Measurements from ENCODE around the gene YPEL2.
"Not testable (repeated sequence)": the region's sequence is repeated elsewhere in the genome, so short reads cannot be mapped to it uniquely, and the experiment has no call there.

YPEL2 gene, protein sequence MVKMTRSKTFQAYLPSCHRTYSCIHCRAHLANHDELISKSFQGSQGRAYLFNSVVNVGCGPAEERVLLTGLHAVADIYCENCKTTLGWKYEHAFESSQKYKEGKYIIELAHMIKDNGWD

DNA sequence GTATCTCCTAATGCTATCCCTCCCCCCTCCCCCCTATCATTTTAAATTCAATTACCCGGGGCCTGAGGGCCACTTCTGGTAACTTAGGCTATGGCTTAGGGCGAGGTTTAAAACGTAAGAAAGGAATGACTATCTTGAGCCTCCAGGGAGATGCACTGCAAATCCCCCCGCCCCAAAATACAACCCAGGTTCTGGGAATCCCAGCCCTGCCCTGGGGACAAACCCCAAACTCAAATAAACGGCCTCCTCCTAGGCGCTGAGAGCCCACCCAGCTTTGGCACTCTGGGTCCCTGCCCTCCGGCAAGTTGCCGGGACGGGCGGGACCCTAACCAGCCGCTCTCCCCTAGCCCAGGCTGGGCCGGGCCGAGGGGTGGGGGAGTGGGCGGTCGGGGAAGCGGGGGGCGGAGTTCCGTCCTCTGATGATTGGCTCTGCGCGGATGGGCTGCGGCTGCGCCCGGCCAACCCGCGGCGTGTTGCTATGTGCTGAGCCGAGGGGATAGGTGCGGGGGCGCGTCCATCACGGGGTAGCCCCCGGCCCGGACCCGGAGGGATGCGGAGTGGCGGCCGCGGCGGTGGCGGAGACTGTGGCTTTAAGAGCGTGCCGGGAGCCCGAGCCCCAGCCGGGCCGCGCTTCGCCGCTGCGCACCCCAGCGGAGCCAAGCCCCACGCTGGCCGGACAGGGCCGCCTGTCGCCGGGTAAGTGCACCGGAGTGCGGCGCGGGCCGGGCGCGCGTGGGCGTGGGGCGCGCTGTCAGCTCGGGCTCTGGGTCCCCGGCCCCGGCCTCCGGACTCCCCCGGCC lies at the start of gene YPEL2:
Gene YPEL2 (plus strand): TSS at position 527 of the 800 bp plus-strand sequence. CDS start 21,755 bp downstream, outside the sequence.
- DNase-seq (ENCODE audit: low read depth in 2 of 2) = peak; percentile 69 to 84

DNA sequence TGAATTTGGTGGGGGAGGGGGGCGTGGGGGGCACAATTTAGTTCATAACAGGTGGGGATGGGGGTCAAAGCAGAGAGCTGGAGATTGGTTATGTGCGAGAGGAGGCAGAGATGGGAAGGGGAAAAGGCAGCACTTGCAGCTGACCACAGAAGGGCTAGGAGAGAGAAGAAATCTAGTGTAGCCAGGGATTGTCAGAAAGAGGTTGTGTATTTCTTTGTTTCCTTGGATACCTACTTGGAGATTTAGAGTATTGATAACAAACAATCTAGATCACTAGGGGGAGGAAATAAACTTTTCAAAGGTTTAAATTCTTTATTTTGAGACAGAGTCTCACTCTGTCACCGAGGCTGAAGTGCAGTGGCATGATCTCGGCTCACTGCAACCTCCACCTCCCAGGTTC lies 47.1 kb upstream of the YPEL2 start:
- DNase-seq (ENCODE audit: low read depth in 2 of 2) = no peak

DNA sequence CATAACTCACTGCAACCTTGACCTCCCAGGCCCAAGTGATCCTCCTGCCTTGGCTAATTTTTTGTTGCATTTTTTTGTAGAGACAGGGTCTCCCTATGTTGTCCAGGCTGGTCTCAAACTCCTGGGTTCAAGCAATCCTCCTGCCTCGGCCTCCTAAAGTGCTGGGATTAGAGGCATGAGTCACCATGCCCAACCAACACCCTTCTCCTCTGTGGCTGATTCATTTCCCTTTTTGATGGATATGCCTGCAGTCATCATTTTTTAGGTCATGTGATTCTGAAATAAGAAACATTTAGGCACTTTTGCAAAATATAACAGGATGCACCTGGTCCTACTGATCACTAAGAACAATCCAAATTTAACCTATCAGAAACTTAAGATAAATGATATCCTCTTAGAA lies 44.0 kb upstream of the YPEL2 start:
- DNase-seq (ENCODE audit: low read depth in 2 of 2) = no peak

DNA sequence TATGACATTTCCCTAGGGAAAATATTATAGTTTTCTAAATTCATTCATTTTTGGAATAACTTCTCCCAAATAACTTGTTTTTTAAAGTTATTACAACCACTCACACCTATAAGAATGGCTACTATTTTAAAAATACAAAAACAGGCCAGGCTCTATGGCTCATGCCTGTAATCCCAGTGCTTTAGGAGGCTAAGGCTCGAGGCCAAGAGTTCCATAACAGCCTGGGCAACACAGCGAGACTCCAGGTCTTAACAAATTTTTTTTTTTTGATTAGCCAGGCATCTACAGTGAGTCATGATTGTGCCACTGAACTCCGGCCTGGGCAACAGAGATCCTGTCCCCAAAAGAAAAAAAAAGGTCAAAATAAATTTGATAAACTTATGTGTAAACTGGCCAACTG lies 43.6 kb upstream of the YPEL2 start:
- DNase-seq (ENCODE audit: low read depth in 2 of 2) = no peak

DNA sequence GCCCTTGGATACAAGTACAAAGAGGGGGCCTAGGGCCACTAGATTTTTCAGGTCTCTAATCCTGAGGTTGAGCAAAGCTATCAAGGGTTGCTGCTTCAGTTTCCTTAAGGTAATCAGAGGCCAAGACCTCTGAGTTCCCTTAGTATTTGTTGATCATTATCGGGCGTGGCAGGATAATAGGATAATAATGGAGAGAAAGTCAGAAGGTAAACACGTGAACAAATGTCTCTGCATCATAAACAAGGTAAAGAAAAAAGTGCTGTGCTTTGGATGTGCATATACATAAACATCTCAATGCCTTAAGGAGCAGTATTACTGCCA lies 41.5 kb upstream of the YPEL2 start:
- no peak for DNase-seq (ENCODE audit: low read depth in 2 of 2)

DNA sequence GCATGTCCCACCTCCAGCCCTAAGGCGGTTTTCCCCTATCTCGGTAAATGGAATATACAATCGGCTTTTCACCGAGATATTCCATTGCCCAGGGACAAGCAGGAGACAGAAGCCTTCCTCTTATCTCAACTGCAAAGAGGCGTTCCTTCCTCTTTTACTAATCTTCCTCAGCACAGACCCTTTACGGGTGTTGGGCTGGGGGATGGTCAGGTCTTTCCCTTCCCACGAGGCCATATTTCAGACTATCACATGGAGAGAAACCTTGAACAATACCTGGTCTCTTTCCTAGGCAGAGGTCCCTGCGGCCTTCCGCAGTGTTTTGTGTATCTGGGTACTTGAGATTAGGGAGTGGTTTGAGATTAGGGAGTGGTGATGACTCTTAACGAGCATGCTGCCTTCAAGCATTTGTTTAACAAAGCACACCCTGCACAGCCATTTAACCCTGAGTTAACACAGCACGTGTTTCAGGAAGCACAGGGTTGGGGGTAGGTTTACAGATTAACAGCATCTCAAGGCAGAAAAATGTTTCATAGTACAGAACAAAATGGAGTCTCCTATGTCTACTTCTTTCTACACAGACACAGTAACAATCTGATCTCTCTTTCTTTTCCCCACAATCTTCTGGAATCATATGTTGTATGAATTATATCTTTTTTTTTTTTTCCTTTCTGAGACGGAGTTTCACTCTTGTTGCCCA lies 41.0 kb upstream of the YPEL2 start:
- not testable (repeated sequence) for DNase-seq (ENCODE audit: low read depth in 2 of 2)

DNA sequence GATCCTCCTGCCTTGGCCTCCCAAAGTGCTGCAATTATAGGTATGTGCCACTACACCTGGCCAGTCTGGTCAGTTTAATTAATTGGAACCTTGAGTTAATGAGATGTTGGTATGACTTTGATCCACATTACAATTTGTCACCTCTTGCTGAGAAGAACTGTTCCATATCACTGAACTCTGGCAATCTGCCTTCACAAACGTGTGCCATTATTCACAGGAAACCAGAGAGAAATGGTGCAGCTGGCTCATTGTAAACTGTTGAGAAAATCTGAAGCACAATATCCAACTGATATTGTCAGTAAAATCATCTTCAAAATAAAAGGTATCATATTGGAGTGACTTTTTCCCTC lies 39.3 kb upstream of the YPEL2 start:
- no peak for DNase-seq (ENCODE audit: low read depth in 2 of 2)

DNA sequence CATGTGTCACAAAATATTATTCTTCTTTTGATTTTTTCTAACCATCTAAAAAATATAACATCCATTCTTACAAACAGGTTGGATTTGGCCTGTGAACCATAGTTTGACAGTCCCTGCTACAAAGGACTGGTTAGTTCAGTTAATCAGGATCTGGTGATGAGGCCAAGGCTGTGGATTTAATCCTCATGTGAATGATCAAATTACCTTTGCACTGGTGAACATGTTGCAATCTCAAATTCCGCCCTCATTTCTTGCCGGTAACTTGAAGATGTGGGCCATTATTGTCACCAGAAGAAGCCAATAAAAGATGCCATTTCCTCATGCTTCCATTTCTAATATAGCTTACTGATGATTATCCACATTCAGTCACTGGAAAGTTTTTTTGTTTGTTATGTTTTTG lies 35.3 kb upstream of the YPEL2 start:
- DNase-seq (ENCODE audit: low read depth in 2 of 2) = no peak

DNA sequence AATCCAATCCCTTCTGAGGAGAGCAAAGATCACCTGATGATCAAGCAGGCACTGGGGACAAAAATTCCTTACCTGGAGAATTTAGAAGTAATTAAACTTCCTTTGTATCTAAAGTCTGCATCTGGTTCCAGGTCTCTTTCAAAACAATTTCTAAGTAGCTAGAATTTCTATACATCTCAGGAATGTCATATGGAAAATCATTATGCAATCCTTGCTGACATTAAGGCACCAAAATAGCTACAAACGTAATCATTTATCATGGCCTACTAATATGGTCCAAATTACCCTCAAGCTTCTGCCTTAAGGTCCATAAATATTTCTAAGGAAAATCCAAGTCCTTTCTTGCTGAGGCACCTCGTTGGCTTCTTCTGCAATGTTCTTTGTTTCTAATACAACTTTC lies 32.9 kb upstream of the YPEL2 start:
- DNase-seq (ENCODE audit: low read depth in 2 of 2) = no peak

DNA sequence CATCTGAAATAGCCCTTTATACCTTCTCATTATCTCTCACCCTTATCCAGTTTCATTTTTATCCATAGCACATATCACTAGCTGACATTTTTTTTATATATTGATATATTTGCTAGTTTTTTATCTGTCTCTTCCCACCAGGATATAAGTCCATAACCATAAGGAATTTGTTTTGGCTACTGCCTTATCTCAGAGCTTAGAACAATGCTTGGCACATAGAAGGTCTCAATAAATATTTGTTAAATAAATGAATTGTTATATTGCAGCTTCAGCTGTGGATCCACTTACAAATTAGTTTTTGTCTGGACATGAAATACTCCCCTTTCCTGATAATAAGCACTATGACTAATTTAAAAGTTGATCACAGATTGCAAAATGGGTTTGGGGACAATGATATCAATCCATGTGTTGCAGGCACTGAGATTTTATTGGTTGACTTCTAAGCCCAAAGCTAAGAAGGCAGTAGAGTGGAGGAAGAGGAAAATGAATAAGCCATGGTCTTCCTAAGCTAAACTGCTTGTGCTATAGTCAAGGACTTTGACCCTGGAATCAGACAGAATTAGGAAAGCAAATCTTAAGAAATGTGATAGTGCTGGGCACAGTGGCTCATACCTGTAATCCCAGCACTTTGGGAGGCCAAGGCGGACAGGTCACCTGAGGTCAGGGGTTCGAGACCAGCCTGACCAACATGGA lies 31.9 kb upstream of the YPEL2 start:
- no peak for DNase-seq (ENCODE audit: low read depth in 2 of 2)

DNA sequence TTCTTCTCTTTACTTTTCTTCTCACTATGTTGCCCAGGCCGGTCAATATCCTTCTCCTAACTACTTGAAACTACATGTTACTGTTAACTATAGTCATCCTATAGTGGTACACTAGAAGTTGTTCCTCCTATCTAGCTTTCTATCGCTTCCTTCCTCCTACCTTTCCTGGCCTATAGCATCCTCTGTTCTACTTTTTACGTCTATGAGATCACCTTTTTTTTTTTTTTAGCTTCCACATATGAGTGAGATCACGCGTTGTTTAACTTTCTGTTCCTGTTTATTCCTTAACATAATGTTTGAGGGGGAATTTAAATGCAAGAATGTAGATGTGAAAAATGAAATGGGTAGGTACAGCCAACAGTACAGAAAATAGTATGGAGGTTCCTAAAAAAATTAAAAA lies 30.5 kb upstream of the YPEL2 start:
- DNase-seq (ENCODE audit: low read depth in 2 of 2) = no peak

DNA sequence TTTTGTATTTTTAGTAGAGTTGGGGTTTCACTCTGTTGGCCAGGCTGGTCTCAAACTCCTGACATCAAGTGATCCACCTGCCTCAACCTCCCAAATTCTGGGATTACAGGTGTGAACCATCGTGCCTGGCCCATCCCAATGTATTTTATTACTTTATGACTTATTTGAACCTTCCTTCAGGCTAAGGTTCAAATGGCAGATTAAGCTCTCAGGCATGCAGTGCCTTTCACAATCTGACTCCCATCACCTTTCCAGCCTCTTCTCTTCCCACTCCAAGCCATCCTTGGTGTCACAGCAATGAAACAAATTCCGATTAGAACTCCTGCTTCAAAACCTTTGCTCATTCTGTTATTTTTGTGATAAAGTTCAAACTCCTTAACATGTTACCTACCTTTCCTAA lies 26.6 kb upstream of the YPEL2 start:
- no peak for DNase-seq (ENCODE audit: low read depth in 2 of 2)

DNA sequence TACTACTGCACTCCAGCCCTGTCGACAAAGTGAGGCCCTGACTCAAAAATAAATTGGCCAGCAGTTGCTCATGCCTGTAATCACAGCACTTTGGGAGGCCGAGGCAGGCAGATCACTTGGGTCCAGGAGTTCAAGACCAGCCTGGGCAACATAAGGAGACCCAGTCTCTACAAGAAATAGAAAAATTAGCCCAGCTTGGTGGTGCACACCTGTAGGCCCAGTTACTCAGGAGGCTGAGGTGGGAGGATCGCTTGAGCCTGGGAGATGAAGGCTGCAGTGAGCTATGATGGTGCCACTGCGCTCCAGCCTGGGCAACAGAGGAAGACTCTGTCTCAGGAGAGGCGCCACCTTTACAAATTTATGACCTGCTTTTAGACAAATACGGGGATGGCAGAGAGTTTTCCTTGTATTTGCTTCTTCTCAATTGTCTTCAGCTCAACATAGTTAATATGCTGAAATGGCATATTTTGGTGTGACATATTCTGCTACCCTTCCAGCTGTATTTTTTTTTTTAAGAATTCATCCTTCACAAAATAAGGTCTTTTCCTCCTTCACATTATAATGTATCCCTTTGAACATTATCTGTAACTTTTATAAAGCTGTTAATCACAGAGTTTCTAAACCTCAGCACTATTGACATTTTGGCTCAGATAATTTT lies 21.1 kb upstream of the YPEL2 start:
- no peak for DNase-seq (ENCODE audit: low read depth in 2 of 2)

DNA sequence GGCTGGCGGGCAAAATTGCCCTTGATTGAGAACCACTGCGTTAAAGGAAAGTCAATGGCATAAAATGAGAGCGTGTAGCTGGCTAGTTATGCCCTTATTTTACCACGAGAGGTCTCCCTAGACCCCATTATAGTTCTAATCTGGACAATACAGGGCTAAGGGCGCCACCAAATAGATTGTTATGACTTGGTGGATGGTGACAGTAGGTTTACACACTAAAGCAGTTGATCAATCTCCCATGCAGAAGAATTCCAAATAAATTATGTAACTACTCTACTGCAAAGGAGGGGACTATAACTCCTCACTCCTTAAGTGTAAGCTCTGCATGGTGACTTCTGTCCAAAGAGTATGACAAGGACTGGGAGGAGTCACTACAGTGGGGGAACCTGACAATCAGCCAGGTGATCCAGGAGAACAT lies 20.4 kb upstream of the YPEL2 start:
- no peak for DNase-seq (ENCODE audit: low read depth in 2 of 2)

DNA sequence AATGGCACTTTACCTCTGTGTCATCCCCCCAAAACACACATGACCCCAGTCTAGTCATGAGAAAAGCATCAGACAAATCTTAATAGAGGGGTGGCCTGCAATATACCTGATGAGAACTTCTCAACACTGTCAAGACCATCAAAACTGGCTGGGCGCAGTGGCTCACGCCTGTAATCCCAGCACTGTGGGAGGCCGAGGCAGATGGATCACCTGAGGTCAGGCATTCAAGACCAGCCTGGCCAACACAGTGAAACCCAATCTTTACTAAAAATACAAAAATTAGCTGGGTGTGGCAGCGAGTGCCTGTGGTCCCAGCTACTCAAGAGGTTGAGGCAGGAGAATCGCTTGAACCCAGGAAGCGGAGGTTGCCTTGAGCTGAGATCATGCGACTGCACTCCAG lies 19.9 kb upstream of the YPEL2 start:
- DNase-seq (ENCODE audit: low read depth in 2 of 2) = not testable (repeated sequence)

DNA sequence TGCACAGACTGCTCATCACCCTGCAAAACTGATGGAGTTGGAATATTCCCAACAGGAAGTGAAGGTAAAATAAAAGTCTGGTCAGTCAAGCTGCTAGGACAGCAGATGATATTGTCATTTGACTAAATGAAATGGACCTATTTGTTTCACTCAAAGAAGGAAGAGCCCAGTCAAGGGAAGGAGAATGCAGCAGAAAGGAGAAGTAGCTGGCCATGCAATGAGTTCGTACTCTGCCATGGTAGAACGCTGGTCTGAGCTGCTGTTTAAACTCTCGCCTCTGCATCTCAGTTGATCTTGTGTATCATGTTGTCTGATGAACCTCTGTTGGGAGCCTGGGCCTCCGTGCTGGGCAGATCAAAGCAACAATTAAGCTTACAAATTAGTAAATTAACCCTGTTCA lies 15.6 kb upstream of the YPEL2 start:
- DNase-seq (ENCODE audit: low read depth in 2 of 2) = no peak

DNA sequence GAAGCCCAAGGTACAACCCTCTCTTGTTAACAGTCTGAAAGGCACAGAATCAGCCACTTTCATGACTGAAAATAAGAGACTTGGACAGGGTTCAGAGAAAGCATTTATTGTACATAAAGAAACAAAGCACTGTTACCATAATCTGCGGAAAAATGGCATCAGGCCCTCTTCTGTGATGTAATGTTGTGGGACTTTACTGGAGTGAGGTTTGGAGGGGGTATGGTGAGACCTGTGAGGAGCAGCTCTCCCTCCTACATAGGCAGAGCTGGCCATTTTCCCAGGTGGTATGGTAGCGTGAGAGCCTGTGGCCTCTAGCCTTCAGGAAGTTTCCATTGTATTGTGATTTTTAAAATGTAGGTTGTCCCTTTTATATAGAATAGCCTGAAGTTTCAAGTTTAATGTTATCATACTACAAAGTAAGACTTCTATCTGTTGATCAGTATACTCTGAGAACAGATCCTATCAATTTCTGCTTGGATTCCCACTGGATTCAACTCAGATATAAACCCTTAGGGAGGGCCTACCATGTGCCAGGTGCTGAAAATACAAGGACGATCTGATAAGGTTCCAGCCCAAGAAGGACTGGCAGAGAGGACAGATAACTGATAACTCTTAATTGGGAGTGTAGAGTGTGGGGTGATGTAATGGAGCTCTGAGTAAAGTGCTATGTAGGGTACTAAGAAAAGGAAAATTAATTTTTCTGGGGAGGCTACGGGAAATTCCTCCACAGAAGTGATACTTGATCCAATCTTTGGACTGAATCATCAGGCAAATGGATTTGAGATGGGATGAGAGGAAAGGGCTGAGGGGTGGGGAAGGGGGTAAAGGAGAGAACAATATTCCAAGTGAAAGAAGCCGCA lies 4.1 kb upstream of the YPEL2 start:
- no peak for DNase-seq (ENCODE audit: low read depth in 2 of 2)

DNA sequence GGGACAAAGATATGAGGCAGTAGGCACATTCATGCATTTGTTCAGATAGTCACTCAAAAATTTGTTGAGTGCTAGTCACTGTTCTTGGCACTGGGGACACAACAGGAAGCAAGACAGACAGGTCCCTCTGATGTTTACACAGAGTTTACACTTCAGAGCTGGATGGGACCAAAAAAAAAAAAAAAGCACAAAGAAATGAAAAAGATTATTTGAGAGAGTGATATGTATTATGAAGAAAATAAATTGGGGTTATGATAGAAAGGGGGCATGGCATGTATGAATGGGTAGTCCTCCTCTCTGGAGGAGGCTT lies 3.5 kb upstream of the YPEL2 start:
- DNase-seq (ENCODE audit: low read depth in 2 of 2) = no peak

DNA sequence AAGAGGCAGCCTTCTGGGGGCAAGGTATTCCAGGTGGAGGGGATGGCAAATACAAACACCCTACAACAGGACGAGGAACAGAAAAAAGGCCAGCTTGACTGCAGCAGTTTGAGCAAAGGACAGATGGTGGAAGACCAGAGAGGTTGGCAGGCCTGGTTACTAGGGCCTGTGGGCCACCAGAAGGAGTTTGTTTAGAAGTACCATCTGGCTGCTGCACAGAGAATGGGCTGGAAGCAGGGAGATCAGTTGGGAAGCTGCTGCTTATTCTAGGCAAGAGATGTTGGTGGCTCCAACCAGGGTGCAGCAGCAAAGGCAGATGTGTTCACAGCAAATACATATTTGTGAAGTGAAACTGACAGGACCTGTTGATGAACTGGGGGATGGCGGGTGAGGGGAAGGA lies 2.9 kb upstream of the YPEL2 start:
- DNase-seq (ENCODE audit: low read depth in 2 of 2) = no peak

DNA sequence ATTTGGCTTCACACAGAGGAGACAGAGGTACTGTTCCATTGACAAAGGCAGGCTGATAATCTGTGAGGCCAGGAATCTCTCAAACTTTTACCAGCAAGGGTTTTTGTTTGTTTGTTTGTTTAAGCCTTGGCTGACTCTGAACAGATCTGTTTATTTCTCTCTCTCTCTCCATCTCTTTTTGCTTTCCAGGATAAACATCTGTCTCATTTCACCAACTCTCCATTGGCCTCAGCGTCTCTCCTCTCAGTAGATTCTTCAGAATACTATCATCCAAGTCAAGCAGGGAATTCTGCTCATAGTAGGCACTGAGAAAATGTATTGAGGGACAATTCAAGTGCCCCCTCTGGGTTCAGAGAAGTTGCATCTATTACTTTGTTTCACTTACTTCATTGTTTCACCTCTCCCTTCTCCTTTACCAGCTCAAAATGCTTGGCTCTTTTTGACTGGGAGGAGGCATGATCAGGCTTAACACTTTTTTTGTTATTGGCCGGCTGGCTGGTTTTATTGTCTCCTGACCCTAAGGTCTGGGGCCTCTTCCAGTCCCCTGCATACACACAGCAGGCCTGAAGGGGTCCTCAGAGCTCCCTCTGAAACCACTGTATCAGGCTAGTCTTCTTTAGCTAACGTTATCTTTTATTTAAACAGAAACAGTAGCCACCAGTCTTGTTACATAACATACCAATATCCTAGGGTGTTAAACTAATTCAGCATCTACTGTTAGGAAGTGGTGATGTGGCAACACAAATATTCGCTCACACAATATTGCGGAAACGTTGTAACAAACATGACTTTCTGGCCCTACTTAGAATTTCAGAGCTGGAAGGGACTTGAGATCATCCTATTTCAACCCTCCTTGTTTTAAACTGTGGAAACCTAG lies 2.0 kb upstream of the YPEL2 start:
- no peak for DNase-seq (ENCODE audit: low read depth in 2 of 2)
